Fibroblast of villous mesenchyme (primary cell): ENCODE data around the gene VPS18. TPM values are rescaled to one million over a fixed set of nuclear protein-coding genes. Genes with fewer than 3 reads are reported as not detected.

ENCODE experiments used
- DNase-seq: peaks from one replicate; pipeline ENCODE4 v3.0.0-alpha.2; 2010; ENCODE audit warnings: low read depth
- H3K4me3 ChIP-seq: 2 replicates; pipeline ENCODE4 v1.5.1; 2011; ENCODE audit warnings: low read depth, mild to moderate bottlenecking, low read length
- CTCF ChIP-seq: IDR thresholded peaks from 2 replicates; pipeline ENCODE4 v1.5.1; 2012; ENCODE audit warnings: low read depth, mild to moderate bottlenecking, low read length; ENCODE audit not compliant: insufficient read depth
- total RNA-seq: library from RNA; depleted of rRNA; stranded (reverse); fragments of >200 nt; gene quantifications from 2 replicates; pipeline ENCODE4 v1.2.3, GENCODE V29; 2012

VPS18 gene
- total RNA-seq, 1 donor, result 48.8 TPM

- TF ChIP-seq CTCF, result no peak
- H3K4me3 ChIP-seq, result no peak overlapping the region
- DNase-seq, result no peak
These were observed 27.8 kb downstream of the VPS18 start for GRCh38 chr15:40921949-40922607.

GRCh38 chr15:40922608-40923005 lies 28.4 kb downstream of the VPS18 start:
- DNase-seq, result no peak

GRCh38 chr15:40923551-40923950 lies 29.3 kb downstream of the VPS18 start:
- DNase-seq, result no peak
- TF ChIP-seq CTCF, result no peak
- no peak overlapping the region for H3K4me3 ChIP-seq

More at GRCh38 chr15:40922608-40923005, 28.4 kb downstream of the VPS18 start:
- H3K4me3 ChIP-seq, result no peak overlapping the region
- no peak for TF ChIP-seq CTCF

- TF ChIP-seq CTCF, result no peak
- no peak overlapping the region for H3K4me3 ChIP-seq
- DNase-seq, result no peak
These were observed 31.2 kb downstream of the VPS18 start for GRCh38 chr15:40925495-40925862.

GRCh38 chr15:40925863-40926658 lies 31.8 kb downstream of the VPS18 start:
- no peak for TF ChIP-seq CTCF
- H3K4me3 ChIP-seq, result peak overlapping the region; percentile 27
- peak; percentile 24 for DNase-seq

GRCh38 chr15:40926659-40927494 lies 32.6 kb downstream of the VPS18 start:
- H3K4me3 ChIP-seq, result no peak overlapping the region
- no peak for TF ChIP-seq CTCF
- no peak for DNase-seq
